HK-2 (cell line): ENCODE measurements around the gene COPRS.
"Not testable (repeated sequence)": the region's sequence is repeated elsewhere in the genome, so short reads cannot be mapped to it uniquely, and the experiment has no call there.

Source experiments
- DNase-seq: peaks from one replicate; pipeline ENCODE4 v3.0.0-alpha.2; 2018; ENCODE audit not compliant: unreplicated experiment

The COPRS gene

GRCh38 chr17:31843070-31843745, 15.8 kb downstream of the COPRS start:
- DNase-seq = no peak

- peak; percentile 62 for DNase-seq
These were observed 16.6 kb downstream of the COPRS start for GRCh38 chr17:31842195-31843069.

GRCh38 chr17:31841850-31842194, 17.2 kb downstream of the COPRS start:
- no peak for DNase-seq

- DNase-seq = no peak
These were observed 20.3 kb downstream of the COPRS start for GRCh38 chr17:31838636-31839225.

- DNase-seq = no peak
These were observed 23.1 kb downstream of the COPRS start for GRCh38 chr17:31835984-31836383.

- DNase-seq = no peak
These were observed 24.6 kb downstream of the COPRS start for GRCh38 chr17:31834448-31834847.

- DNase-seq = no peak
These were observed 26.3 kb downstream of the COPRS start for GRCh38 chr17:31832746-31833145.

- DNase-seq = no peak
These were observed 27.8 kb downstream of the COPRS start for GRCh38 chr17:31830971-31831858.

- no peak for DNase-seq
These were observed 29.4 kb downstream of the COPRS start for GRCh38 chr17:31829649-31830048.

GRCh38 chr17:31828955-31829354, 30.1 kb downstream of the COPRS start:
- DNase-seq = not testable (repeated sequence)

- DNase-seq = no peak
These were observed 32.9 kb downstream of the COPRS start for GRCh38 chr17:31825961-31826691.

GRCh38 chr17:31824766-31825360, 34.2 kb downstream of the COPRS start:
- no peak for DNase-seq

- no peak for DNase-seq
These were observed 36.0 kb downstream of the COPRS start for GRCh38 chr17:31823014-31823413.

GRCh38 chr17:31820691-31821435, 38.2 kb downstream of the COPRS start:
- no peak for DNase-seq

- no peak for DNase-seq
These were observed 39.5 kb downstream of the COPRS start for GRCh38 chr17:31819578-31819977.

GRCh38 chr17:31818863-31819262, 40.2 kb downstream of the COPRS start:
- not testable (repeated sequence) for DNase-seq

GRCh38 chr17:31815212-31815730, 43.8 kb downstream of the COPRS start:
- DNase-seq = no peak

- DNase-seq = no peak
These were observed 47.9 kb downstream of the COPRS start for GRCh38 chr17:31811101-31811500.

GRCh38 chr17:31809876-31810275, 49.2 kb downstream of the COPRS start:
- not testable (repeated sequence) for DNase-seq
